ENCODE measurements around the gene NRP2. TPM values are rescaled to one million over a fixed set of nuclear protein-coding genes. Genes with fewer than 3 reads are reported as not detected.

NRP2 gene
- total RNA-seq, 1 experiment from 2014 or later = 1.2 TPM

DNA sequence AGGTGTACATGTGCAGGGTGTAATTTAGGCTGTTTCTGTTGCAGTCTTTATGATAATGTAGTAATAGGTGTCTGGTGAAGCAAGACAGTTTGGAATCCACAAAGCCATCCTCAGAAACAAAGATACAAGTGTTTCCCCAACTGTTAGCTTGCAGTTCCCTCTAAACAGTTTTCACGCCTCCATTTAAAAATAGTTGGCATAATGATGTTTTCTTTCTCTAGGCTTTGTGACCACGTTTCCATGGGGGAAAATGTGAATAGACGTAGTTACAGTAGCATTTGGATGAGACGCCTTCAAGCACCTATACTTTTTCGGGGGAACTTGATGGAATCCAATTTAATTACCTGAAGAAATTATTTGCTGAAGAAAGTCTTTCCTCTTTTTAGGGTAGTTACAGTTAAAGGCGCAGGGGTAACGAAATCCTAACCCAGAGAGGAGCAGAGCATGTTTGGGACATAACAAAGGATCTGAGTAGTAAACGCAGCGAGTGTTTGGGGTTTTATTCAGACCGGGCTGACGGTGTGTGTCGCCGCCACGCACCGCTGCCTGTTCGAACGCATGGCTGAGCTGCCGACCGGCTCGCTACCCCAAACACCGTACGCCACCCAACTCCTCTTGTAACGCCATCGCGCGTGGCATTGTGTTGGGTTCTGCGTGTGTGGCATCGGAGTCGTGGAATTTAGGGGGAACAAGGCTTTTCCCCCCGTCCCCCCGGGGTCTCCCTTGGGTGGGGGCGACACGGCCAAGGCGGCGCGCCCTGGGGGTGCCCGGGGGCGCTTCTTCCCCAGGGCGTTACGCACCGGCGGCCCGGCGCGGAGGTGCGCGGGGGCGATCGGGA, 681 bp upstream of the NRP2 start:
- RAD21 ChIA-PET (ENCODE audit: low non-redundant PET in 1 of 2, low total read pairs in 2 of 2, uncharacterized antibody in 2 of 2, unreplicated experiment in 2 of 2) = no interaction called here

DNA sequence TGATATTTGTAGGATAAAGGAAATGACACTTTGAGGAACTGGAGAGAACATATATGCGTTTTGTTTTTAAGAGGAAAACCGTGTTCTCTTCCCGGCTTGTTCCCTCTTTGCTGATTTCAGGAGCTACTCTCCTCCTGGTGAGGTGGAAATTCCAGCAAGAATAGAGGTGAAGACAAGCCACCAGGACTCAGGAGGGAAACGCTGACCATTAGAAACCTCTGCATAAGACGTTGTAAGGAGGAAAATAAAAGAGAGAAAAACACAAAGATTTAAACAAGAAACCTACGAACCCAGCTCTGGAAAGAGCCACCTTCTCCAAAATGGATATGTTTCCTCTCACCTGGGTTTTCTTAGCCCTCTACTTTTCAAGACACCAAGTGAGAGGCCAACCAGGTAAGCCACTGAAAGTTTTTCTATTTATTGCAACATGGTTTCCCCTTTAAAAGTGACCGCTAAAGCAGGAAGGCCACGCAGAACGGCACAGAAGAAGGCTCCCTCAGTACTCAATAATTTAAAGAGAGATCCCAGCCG, 735 bp downstream of the NRP2 start:
- peaks cover 8% of the 10 kb centered on the region; the same call in 1 of the 2 replicates for H3K27me3 ChIP-seq (ENCODE audit: insufficient read depth, low read length)
- peak overlapping the region; percentile 50 to 72; a peak in 3 of 4 replicates for H3K4me3 ChIP-seq (replicated peaks in 1 of 2; ENCODE audit: low read depth in 1 of 2, low read length in 2 of 2)
- intact Hi-C loops (cut with micrococcal nuclease) = loop anchor here (10.0 kb wide), 1 partner anchor 1538 kb away; no protein-coding TSS in a partner anchor
- no peaks in the 10 kb centered on the region for H3K79me2 ChIP-seq (ENCODE audit: insufficient read depth, low read length)
- POLR2A ChIA-PET = no interaction called here
- H3K9me3 ChIP-seq (ENCODE audit: control insufficient read depth in 1 of 2, insufficient read depth in 1 of 2, low read depth in 1 of 2, low read length in 2 of 2) = no peaks in the 10 kb centered on the region
- no peaks in the 10 kb centered on the region for H3K9me2 ChIP-seq (ENCODE audit: insufficient read depth)
- H3K27ac ChIP-seq (ENCODE audit: low read depth, low read length) = no peak overlapping the region
- RAD21 ChIA-PET (ENCODE audit: low non-redundant PET in 1 of 2, low total read pairs in 2 of 2, uncharacterized antibody in 2 of 2, unreplicated experiment in 2 of 2) = no interaction called here
- no peaks in the 10 kb centered on the region for H3K36me3 ChIP-seq (ENCODE audit: control insufficient read depth in 1 of 2, insufficient read depth in 2 of 2, low read length in 2 of 2)
- peak overlapping the region; percentile 98 for H3K4me2 ChIP-seq (ENCODE audit: low read length)
- peak overlapping the region; percentile 90 for H2AFZ ChIP-seq (ENCODE audit: low read depth, low read length, poor library complexity, severe bottlenecking)
- no peak overlapping the region; the same call in 1 of the 2 replicates for H3K9ac ChIP-seq (ENCODE audit: low read length)
- ATAC-seq = no peak
- H3K4me1 ChIP-seq (ENCODE audit: control insufficient read depth in 1 of 2, insufficient read depth in 2 of 2, low read length in 2 of 2) = peaks cover 4 to 39% of the 10 kb centered on the region in 2 experiments; a peak in 3 of 4 replicates
- BruUV-seq (replicated peaks) = no TSS peak
- no peaks in the 10 kb centered on the region for H4K20me1 ChIP-seq (ENCODE audit: insufficient read depth)
- no peak for DNase-seq (ENCODE audit: low read depth, low spot score)
- CTCF ChIA-PET = interaction anchor here (1.3 kb wide), 1 partner anchor 1423 kb away, joined by 4 read pairs; no protein-coding TSS in a partner anchor
- no peak for TF ChIP-seq CBX3 (IDR thresholded peaks at IDR 0.05; ENCODE audit: low read depth)
- TF ChIP-seq POLR2A (IDR thresholded peaks at IDR 0.05; ENCODE audit: borderline replicate concordance, extremely low read depth, insufficient read depth, insufficient read length) = no peak
- no peak for TF ChIP-seq ZNF274 (IDR thresholded peaks at IDR 0.05; ENCODE audit: low read depth, low read length)
- no peak for TF ChIP-seq FOSL1 (IDR thresholded peaks at IDR 0.05; ENCODE audit: low read depth)
- TF ChIP-seq POLR2AphosphoS5 (IDR thresholded peaks at IDR 0.05; ENCODE audit: low read depth, low read length) = no peak
- TF ChIP-seq, protein P1, sequence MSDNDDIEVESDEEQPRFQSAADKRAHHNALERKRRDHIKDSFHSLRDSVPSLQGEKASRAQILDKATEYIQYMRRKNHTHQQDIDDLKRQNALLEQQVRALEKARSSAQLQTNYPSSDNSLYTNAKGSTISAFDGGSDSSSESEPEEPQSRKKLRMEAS (IDR thresholded peaks at IDR 0.05) = no peak
- TF ChIP-seq, protein P2, sequence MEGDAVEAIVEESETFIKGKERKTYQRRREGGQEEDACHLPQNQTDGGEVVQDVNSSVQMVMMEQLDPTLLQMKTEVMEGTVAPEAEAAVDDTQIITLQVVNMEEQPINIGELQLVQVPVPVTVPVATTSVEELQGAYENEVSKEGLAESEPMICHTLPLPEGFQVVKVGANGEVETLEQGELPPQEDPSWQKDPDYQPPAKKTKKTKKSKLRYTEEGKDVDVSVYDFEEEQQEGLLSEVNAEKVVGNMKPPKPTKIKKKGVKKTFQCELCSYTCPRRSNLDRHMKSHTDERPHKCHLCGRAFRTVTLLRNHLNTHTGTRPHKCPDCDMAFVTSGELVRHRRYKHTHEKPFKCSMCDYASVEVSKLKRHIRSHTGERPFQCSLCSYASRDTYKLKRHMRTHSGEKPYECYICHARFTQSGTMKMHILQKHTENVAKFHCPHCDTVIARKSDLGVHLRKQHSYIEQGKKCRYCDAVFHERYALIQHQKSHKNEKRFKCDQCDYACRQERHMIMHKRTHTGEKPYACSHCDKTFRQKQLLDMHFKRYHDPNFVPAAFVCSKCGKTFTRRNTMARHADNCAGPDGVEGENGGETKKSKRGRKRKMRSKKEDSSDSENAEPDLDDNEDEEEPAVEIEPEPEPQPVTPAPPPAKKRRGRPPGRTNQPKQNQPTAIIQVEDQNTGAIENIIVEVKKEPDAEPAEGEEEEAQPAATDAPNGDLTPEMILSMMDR (IDR thresholded peaks at IDR 0.05 in 2 of 3, conservative IDR thresholded peaks at IDR 0.05 in 1 of 3; ENCODE audit: borderline replicate concordance in 1 of 3, insufficient read depth in 1 of 3, low read depth in 2 of 3, low read length in 2 of 3) = no peak
- no peak for TF ChIP-seq EZH2 (IDR thresholded peaks at IDR 0.05)
- no peak for TF ChIP-seq EZH2phosphoT487 (IDR thresholded peaks at IDR 0.05; ENCODE audit: borderline replicate concordance)
- TF ChIP-seq ZFX (IDR thresholded peaks at IDR 0.05) = no peak
- no peak for TF ChIP-seq SRF (IDR thresholded peaks at IDR 0.05; ENCODE audit: low read depth)
- TF ChIP-seq SIN3A (IDR thresholded peaks at IDR 0.05; ENCODE audit: low read depth) = no peak

More for the DNA sequence above, 681 bp upstream of the NRP2 start:
- ATAC-seq (no peak), DNase-seq (ENCODE audit: low read depth, low spot score) (no peak)
- ChIA-PET POLR2A (no interaction called here), CTCF (interaction anchor here (1.3 to 1.5 kb wide), 2 partner anchors 245 to 1422 kb away, joined by 4 read pairs; no protein-coding TSS in a partner anchor)
- Histone ChIP-seq H3K27ac (ENCODE audit: low read depth, low read length) (no peak overlapping the region; the same call in 1 of the 2 replicates), H3K4me1 (ENCODE audit: control insufficient read depth in 1 of 2, insufficient read depth in 2 of 2, low read length in 2 of 2) (peaks cover 4 to 39% of the 10 kb centered on the region in 2 experiments; a peak in 3 of 4 replicates), H4K20me1 (ENCODE audit: insufficient read depth) (no peaks in the 10 kb centered on the region), H3K79me2 (ENCODE audit: insufficient read depth, low read length) (no peaks in the 10 kb centered on the region), H2AFZ (ENCODE audit: low read depth, low read length, poor library complexity, severe bottlenecking) (peak overlapping the region; percentile 90), H3K4me3 (replicated peaks in 1 of 2; ENCODE audit: low read depth in 1 of 2, low read length in 2 of 2) (peak overlapping the region; percentile 50 to 72), H3K4me2 (ENCODE audit: low read length) (peak overlapping the region; percentile 98), H3K27me3 (ENCODE audit: insufficient read depth, low read length) (peaks cover 8% of the 10 kb centered on the region; the same call in 1 of the 2 replicates), H3K9me2 (ENCODE audit: insufficient read depth) (no peaks in the 10 kb centered on the region), H3K9ac (ENCODE audit: low read length) (peak overlapping the region; percentile 47), H3K36me3 (ENCODE audit: control insufficient read depth in 1 of 2, insufficient read depth in 2 of 2, low read length in 2 of 2) (no peaks in the 10 kb centered on the region), H3K9me3 (ENCODE audit: control insufficient read depth in 1 of 2, insufficient read depth in 1 of 2, low read depth in 1 of 2, low read length in 2 of 2) (no peaks in the 10 kb centered on the region)
- 0 out of 2 replicates have a peak, but pooled peaks have one; percentile 4 for TF ChIP-seq EZH2 (IDR thresholded peaks at IDR 0.05)
- no peak for TF ChIP-seq JUND (IDR thresholded peaks at IDR 0.05)
- no peak for TF ChIP-seq EGR1 (IDR thresholded peaks at IDR 0.05; ENCODE audit: low read depth)
- TF ChIP-seq POLR2A (IDR thresholded peaks at IDR 0.05; ENCODE audit: borderline replicate concordance, extremely low read depth, insufficient read depth, insufficient read length) = no peak
- TF ChIP-seq EZH2phosphoT487 (IDR thresholded peaks at IDR 0.05; ENCODE audit: borderline replicate concordance) = no peak
- TF ChIP-seq POLR2AphosphoS5 (IDR thresholded peaks at IDR 0.05; ENCODE audit: low read depth, low read length) = no peak
- no TSS peak for BruUV-seq (replicated peaks)
- intact Hi-C loops (cut with micrococcal nuclease) = loop anchor here (2.0 to 10.0 kb wide), 2 partner anchors 203 to 1537 kb away; no protein-coding TSS in a partner anchor

All from HCT116 (cell line).